HT1080 (cell line): ENCODE measurements around the gene CBFA2T3. TPM values are rescaled to one million over a fixed set of nuclear protein-coding genes. Genes with fewer than 3 reads are reported as not detected.

Source experiments
- DNase-seq: peaks from one replicate; pipeline ENCODE4 v3.0.0-alpha.2; 2015; ENCODE audit warnings: low read depth
- total RNA-seq: library from RNA; depleted of rRNA; stranded (reverse); fragments of >200 nt; shearing (Covaris generic); gene quantifications from 2 replicates; pipeline ENCODE4 v1.2.3, GENCODE V29; 2014

Gene CBFA2T3
- total RNA-seq, 1 experiment from 2014 or later = not detected

DNA sequence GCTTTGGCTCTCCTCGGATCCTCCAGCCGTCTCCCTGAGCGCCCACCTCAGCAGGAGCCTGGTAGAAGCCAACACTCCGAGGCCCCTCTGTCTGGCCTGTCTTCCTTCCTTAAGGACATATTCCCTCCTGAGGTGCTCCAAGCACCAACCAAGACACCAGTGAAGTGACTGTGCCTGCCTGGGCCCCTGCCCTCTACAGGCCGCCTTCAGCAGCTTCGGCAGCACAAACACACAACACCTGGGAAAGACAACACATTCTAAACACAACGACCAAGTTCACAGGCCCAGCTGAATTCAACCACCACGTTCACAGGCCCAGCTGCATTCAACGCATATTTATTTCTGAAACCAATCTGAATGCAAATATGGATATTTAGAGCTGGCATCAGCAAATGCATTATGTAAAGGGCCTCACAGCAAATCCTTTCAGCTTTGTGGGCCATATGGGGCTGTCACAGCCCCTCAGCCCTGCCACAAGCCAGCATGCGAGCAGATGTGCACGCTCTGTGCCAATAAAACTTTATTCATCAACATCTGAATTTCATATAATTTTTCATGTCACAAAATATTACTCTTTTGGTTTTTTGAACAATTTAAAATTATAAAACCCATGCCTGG lies 132.5 kb downstream of the CBFA2T3 start:
- DNase-seq = no peak

DNA sequence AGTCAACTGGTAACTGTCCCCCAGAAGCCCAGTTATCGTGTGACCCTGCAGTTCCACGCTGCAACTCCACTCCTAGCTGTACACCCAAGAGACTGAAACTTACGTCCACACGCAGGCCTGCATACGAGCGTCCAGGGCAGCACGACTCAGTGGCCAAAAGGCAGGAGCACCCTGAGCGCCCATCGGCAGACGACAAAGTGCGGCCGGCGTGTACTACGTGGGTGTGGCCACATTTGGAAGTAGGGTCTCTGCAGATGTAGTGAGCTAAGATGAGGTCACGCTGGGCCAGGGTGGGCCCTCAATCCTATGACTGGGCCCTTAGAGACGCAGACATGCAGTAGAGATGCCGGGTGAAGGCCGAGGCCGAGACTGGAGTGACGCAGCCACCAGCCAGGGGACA lies 133.8 kb downstream of the CBFA2T3 start:
- DNase-seq = no peak

DNA sequence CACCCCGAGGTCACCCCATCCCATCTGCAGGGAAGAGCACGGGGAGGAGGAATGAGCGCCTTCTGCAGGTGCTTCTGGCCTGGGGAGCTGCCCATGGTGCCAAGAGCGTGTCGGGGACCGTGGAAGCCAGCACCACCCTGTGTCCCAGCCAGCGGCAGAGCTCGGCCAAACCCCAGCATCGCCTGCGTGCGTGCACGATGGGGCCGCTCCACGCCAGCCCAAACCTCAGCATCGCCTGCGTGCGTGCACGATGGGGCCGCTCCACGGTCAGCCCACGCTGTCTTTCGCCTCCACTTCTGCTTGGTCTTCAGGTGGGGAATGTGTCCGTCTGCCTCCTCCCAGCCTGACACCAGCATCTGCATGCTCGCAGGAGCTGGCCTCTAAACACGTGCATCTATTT lies 134.2 kb downstream of the CBFA2T3 start:
- no peak for DNase-seq

DNA sequence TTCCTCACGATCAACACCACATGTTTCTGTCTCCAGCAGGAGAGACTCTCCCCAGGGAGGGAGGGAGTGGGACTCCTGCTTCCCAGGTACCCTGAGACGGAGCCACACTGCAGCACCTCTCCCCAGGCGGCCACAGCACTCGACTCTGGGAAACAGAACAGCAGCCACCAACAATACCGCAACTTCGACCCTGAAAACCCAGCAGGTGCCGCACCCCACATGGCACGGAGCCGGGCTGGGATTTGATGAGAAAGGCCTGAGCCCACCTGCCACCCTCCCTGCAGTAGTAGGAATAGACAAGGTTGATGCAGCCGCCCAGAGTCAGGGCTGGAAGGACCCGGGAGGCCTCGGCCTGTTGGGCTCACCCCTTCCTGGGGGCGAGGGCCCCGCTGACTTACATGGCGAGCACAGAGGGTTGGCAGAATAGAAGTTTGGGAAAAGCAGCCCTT lies 134.7 kb downstream of the CBFA2T3 start:
- no peak for DNase-seq

DNA sequence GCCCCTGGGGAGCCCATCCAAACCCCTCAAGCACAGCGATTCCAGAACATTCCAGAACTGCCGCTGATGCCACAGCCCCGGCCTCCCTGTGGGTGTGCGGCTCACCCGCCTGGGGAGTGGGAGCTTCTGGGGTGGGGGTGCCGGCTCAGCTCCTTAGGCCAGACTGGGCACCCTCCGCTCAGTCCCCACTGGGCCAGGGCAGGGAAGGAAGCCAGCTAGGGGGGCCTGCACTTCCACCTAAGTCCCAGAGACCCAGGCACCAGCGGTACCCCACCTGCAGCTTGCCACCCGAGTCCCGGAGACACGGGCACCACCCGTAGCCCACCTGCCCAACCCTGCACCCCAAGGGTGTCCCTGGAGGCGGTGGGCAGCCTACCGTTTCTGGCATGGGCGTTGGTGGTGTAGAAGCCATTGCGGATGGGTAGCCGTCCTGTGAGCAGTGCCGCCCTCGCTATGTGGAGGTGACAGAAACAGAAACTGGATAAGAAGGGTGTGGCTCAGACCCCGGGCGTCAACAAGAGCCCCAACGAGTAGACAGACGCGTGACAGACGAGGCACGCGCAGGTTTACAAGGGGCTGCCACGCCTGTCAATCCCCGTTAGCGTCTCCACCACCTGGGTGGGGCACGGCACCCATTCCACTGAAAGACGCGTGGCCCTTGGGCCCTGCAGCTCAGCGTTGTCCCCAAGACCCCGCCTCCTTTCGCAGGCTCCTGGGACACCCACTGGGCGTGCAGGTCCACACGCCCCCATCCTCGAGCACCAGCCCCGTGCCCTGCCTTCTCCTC lies 135.3 kb downstream of the CBFA2T3 start:
- DNase-seq = no peak

DNA sequence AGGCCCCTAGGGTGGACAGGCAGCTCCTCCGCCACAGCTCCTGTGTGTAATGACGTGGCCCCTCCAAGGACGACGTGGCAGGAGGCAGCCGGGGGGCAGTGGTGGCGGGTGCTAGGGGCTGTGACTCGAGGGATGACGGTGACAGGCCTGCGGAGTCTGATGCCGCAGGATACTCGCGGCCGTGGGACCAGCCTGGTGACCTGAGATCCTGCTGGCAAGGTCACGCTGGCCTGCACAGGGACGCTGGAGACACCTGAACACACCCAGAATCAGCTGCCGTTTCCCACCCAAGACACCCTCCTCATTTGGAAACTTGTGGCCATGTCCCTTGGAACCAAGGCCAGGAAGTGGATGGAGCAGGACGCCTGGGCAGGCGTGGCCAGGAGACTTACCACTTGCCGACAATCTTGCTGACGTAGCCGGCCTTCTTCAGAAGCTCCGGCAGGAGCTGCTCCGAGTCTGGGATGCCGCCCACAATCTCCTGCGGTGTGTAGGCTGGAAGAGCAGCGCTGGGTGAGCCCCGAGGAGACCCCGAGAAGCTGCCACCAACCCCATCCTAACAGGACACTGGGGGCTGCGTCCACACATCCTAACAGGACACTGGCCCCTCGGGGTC lies 136.3 kb downstream of the CBFA2T3 start:
- no peak for DNase-seq

DNA sequence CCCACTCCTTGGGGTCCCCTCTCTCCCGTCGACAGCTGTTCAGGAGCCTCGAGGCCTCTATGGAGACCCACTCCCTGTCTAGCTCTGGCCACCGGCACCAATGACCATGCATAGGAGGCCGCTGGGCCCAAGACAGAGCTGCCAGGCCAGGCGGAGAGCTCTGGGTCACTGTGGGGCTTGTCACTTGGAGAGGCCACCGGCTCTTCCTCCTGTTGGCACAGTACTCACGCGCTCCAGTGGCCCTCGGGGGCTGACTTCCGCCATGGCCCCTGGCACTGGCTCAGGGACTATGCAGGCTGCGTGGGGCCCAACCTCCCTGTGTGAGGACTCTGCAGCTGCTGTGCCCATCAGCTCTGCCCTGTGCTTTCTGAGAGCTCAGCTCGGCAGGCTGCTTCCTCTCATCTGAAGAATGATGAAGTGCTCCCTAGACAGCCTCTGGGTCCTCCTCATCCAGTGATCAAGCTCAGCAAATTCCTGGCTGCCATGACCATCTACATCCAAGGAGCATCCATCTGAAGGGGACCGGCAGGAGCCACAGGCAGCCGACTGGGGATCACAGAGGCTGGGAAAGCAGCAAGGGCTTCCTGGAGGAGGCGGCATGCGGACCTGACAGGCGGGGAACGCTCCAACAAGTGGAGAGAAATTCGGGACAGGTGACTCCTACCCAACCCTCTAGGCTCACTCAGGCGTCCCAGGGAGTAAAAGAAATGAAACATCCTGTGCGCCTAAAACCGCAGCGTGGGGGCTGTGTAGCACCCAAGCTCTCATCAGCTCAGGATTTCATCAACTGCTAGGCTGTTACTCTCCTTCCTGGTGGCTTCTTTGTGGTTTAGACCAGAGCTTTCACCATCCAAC lies 137.0 kb downstream of the CBFA2T3 start:
- DNase-seq = no peak

DNA sequence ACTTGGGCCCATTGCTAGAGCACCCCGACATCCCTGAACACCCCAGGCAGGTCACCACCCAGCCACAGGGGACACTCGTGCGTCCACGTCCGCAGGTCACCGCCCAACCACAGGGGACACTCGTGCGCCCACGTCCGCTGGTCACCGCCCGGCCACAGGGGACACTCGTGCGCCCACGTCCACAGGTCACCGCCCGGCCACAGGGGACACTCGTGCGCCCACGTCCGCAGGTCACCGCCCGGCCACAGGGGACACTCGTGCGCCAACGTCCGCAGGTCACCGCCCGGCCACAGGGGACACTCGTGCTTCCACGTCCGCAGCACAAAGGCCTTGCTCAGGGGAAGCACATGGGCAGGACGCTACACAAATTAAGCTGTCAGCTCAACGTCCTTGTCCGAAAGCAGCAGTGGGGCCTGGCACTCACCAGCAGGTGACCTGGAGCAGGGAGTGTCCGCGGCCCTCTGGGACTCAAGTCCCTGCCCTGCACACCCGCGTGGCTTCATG lies 137.9 kb downstream of the CBFA2T3 start:
- DNase-seq = no peak

DNA sequence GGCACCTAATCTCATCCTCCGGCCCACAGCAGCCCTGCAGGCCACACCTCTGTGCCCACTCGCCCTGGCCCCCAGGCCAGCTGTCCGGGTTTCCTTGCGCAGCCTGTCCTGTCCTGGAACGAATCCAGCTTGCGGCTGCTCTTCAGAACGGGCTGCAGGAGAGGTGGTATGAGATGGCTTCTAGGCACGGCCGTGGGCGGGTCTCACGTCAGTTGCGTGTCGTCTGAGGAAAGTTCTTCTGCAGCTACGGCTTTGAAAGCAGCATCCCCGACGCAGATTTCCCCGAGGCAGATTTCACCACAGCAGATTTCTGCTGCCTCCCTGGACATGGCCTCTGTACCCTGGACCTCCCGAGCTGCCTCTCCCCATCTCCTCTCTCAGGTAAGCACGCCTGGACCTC lies 138.4 kb downstream of the CBFA2T3 start:
- DNase-seq = no peak

DNA sequence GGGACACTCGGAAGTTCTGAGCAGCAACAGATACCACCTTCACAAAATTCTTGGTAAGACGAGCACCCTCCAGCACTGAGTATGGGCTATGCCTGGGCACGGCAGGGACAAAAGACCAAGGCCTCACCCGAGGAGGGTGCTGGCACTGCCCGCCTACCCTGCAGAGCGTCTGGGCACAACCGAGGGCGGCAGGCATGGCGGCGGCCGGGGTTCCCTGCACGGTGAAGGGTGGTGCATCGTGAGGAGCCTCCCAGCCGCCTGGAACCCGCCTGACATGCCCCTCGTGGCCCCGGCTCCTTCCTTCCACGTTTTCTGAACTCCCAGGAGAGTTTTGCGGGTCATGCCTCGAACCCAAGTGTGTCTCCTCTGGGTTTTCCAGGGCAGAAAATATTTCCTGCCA lies 139.2 kb downstream of the CBFA2T3 start:
- no peak for DNase-seq

DNA sequence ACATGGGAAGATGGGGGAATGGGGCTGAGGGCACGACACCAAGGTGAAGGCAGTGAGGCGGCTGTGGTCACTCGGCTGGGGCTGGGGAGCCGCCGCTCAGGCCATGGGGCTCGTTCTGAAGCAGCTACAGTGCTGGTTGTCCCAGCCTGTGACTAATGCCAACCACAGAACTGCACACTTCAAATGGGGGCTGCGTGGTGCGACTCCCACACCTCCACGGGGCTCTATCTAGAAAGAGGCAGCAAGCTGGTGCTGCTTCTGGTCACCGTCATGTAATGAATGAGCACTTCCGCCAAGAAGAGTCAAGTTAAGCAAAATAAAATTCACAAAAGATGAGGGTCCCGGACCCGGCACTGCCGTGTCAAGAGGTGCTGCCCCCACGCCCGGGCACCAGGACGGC lies 140.2 kb downstream of the CBFA2T3 start:
- no peak for DNase-seq

DNA sequence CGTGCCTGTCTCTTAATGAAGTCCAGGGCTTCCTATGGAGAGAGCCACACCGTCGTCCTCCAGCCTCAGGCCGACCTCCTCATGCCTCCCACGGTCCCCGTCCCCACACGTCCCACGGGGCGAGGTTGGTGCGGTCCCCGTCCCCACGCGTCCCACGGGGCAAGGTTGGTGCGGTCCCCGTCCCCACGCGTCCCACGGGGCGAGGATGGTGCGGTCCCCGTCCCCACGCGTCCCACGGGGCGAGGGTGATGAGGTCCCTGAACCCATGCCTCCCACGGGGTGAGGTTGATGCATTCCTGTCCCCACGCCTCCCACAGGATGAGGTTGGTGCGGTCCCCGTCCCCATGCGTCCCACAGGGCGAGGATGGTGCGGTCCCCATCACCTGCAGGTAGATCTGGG lies 141.2 kb downstream of the CBFA2T3 start:
- no peak for DNase-seq

DNA sequence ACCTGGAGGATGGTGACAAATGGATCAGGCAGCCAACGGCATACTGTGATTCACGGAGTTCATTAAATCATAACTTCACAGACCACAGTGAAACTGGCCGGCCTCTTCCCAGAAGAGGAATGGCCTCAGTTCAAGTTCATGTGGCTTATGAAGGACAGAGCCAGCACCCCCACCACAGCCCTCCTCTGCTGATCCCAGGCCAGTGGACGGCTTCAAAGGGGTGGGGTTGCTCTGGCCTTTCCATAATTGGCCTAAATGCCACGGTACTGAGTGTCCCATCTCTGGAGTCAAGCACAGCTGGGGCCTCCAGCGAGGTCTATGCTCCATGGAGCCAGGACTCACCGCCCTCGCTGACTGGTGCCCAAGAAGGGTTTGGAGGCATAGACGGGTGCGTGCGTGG lies 141.6 kb downstream of the CBFA2T3 start:
- DNase-seq = no peak

DNA sequence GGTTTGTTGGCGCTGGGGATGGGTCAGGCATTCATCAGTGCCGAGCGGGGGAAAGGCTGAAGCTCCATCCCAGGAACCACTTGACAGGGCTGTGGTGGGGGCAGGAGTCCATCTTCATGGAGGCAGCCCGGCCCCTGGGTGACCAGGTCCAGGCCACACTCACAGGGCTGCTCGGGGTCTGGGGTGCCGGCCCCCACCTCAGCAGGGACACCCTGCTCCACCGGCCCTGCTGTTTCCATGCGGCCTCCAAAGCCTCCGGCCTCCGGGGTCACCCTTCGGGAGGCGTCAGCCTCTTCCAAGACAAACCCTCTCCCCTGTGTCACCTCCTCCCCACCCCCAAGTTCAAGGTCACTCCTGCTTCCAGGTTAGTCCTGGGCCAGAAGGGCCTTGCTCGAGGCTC lies 142.3 kb downstream of the CBFA2T3 start:
- DNase-seq = no peak

DNA sequence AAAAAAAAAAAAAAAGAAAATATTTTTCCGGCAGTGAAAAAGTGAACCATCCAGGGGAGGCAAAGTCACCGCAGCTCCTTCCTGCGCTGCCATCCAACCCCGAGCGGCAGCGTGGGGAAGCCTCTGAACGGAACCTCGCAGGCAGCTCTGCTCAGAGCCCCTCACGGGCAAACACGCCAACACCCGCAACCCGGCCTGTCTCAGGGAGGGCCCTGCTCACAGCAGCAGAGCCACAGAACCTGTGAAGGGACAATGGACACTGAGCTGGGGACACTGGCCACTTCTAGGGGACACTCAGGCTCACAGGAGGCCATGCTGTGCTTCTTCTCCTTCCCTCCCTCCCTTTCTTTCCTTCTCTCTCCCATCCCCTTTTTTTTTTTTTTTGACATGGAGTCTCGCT lies 143.9 kb downstream of the CBFA2T3 start:
- DNase-seq = no peak

DNA sequence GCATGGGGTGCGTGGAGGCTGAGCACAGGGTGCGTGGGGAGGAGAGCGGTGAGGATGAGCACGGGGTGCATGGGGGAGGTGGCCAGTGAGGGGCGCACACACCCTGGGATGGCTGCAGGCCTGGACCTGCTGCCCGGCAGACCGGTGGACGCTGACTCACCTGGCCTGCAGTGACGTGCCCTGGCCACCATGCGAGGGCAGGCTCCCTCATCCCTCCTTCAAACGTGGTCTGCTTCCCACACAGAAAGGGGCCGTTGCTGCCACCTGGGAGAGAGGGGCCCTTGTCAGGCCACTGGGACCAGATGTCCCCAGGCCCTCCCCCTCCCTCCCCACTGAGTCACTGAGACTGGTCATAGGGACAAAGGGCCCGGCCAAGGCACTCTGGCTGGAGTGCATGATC lies 145.2 kb downstream of the CBFA2T3 start:
- no peak for DNase-seq

DNA sequence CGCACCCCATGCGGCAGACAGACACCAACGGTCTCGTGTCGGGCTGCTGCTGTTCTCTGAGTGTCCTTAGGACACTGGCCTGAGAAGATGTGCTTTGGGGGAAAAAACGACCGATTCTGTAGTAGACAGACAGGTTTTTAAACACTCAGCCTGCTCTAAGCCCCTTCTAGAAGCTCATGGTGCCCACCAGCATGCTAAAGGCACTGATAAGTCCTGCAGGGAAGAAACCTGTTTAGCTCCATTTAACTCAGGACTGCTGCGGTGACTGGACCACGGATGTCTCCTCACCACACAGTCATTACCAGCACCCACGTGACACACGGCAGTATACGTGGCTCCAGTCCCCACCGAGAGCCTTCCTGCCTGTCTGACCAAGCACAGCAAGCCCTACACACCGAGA lies 146.2 kb downstream of the CBFA2T3 start:
- no peak for DNase-seq

DNA sequence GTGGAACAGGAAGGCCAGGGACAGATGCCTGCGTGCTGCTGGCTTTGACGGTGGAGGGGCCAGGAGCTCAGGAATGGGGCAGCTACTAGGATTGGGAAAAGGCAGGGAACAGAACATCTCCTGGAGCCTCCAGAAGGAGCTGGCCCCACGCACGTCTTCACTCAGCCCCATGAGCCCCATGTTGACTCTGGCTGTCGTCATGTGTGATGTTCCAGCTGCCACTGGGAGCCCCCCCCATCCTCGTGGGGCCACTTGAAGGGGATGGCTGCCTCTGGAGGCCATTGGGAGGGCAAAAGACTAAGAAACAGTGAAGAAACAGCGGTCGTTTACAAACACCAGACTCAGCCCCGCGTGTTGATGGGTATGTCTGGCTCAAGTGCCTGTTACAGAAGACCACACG lies 146.7 kb downstream of the CBFA2T3 start:
- no peak for DNase-seq

DNA sequence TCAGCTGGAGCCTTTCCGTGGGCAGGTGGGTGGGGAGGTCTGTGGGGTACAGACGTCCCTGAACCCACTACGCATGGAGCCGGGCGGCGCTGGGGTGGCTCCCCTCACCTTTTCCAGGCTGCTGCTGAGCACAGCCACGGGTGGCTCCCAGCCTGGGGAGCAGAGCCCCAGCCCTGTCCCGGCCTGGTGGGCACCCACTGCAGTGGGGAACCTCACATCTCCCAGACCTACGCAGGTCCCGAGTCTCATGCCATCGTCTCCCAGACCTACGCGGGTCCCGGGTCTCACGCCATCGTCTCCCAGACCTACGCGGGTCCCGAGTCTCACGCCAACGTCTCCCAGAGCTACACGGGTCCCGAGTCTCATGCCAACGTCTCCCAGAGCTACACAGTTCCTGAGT lies 148.3 kb downstream of the CBFA2T3 start:
- no peak for DNase-seq

DNA sequence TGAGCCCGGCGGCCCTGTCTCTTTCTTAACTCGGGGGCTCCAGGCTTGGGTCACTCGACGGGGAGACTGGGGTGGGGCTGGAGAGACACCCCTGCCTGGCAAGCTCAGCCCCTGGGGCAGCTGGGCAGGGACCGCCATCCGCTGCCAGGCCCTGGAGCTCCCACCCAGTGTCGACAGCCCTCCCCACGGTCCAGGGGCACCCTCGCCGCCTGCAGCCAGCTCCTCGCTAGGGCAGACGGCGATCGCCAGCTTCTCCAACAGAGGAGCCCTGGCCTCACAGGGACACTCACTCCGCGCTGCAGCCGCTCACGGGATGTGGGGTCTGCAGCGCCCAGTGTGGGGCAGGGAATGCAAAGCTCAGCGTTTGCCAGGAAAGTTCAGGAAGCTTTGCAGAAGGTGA lies 149.3 kb downstream of the CBFA2T3 start:
- no peak for DNase-seq

DNA sequence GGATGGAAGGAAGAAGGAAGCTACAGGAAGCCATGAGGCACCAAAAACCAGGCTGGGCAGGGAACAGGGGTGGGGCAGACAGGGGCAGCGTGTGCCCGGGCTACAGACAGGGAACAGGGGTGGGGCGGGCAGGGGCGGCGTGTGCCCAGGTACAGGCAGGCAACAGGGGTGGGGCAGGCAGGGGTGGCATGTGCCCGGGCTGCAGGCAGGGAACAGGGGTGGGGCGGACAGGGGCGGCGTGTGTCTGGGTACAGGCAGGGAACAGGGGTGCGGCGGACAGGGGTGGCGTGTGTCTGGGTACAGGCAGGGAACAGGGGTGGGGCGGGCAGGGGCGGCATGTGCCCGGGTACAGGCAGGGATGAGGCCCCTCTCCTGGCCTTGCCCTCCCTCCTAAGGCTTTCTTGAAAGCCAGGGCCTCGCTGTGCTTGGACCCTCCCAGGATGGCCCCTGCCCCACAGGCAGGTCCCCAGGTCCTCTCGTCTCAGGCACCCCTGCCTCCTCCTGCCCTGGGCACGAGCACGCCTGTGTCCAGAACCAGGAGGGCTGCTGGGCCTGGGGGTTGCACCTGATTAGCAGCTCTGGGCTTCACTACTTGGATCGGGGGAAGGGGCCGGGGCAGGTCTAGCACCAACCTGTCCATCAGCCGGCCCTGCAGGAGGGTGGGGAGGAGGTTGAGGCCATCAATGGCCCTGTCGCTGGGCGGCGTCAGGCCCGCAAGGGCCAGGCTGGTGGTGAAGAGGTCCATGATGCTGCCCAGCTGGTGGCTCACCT lies 150.8 kb downstream of the CBFA2T3 start:
- no peak for DNase-seq
